Measurements from ENCODE around the gene PTPRN2. TPM values are rescaled to one million over a fixed set of nuclear protein-coding genes. Genes with fewer than 3 reads are reported as not detected.

Gene PTPRN2
- total and polyA plus RNA-seq, 2 donors (not counting 3 experiments of a cell fraction or from before 2014, with no cell fraction given), result 0.62 to 0.88 TPM

GRCh38 chr7:158096582-158096981 lies 491.0 kb downstream of the PTPRN2 start:
- no peaks in the 10 kb centered on the region for H3K36me3 ChIP-seq (ENCODE audit: control insufficient read depth in 2 of 2, extremely low read depth in 1 of 2, insufficient read depth in 2 of 2, low read length in 2 of 2)

More at GRCh38 chr7:158096582-158096981, 491.0 kb downstream of the PTPRN2 start:
- CTCF ChIA-PET, result no interaction called here
- Histone ChIP-seq H3K79me2 (ENCODE audit: control insufficient read depth, insufficient read depth, low read length) (no peaks in the 10 kb centered on the region), H3K9me3 (replicated peaks; ENCODE audit: control insufficient read depth, insufficient read depth, low read length) (peaks cover under 1% of the 10 kb centered on the region), H2AFZ (ENCODE audit: low read depth, low read length) (no peak overlapping the region), H3K4me3 (replicated peaks in 1 of 3; ENCODE audit: insufficient read depth in 1 of 3, low read depth in 1 of 3, low read length in 3 of 3) (no peak overlapping the region), H3K27me3 (ENCODE audit: control insufficient read depth in 2 of 2, insufficient read depth in 2 of 2, low read length in 2 of 2) (no peaks in the 10 kb centered on the region), H3K27ac (ENCODE audit: insufficient read depth, low read depth, low read length) (no peak overlapping the region), H3K9ac (replicated peaks; ENCODE audit: extremely low read depth, insufficient read depth, low read length) (no peak overlapping the region), H4K20me1 (replicated peaks; ENCODE audit: control insufficient read depth, extremely low read depth, insufficient read depth, low read length) (no peaks in the 10 kb centered on the region), H3K4me1 (ENCODE audit: control insufficient read depth, extremely low read depth, insufficient read depth, low read length) (no peaks in the 10 kb centered on the region), H3K4me2 (ENCODE audit: insufficient read depth, low read length) (no peak overlapping the region), H3K9me1 (replicated peaks; ENCODE audit: control insufficient read depth, extremely low read depth, insufficient read depth, low read length) (no peaks in the 10 kb centered on the region)
- TF ChIP-seq EZH2 (IDR thresholded peaks at IDR 0.05; ENCODE audit: borderline replicate concordance, low read depth, low read length, severe bottlenecking) (no peak), MAX (IDR thresholded peaks at IDR 0.05; ENCODE audit: insufficient read depth, insufficient read length) (no peak), CTCF (IDR thresholded peaks at IDR 0.05; ENCODE audit: extremely low read depth in 1 of 2, insufficient read depth in 1 of 2, low read depth in 1 of 2, low read length in 2 of 2) (no peak), POLR2A (IDR thresholded peaks at IDR 0.05; ENCODE audit: low read depth, low read length) (no peak), GATA2 (IDR thresholded peaks at IDR 0.05; ENCODE audit: insufficient read depth, insufficient read length, low read depth, low read length) (no peak), JUN (IDR thresholded peaks at IDR 0.05; ENCODE audit: borderline replicate concordance, insufficient read depth, insufficient read length, low read depth) (no peak), MYC (IDR thresholded peaks at IDR 0.05; ENCODE audit: low read depth, low read length) (no peak), FOS (IDR thresholded peaks at IDR 0.05; ENCODE audit: borderline replicate concordance, insufficient read depth, low read length) (no peak), POLR2AphosphoS5 (IDR thresholded peaks at IDR 0.05; ENCODE audit: insufficient read depth, low read depth, low read length) (no peak)
- BruUV-seq (replicated peaks), result no TSS peak
- intact Hi-C loops (cut with micrococcal nuclease), result no loop called here
- dilution Hi-C loops (cut with MboI; ENCODE audit: extremely low pct_ligation_motif_present, low sequenced_read_pairs), result no loop called here
- FAIRE-seq (no peak), DNase-seq (ENCODE audit: low read depth, low spot score) (no peak)
- POLR2A ChIA-PET, result no interaction called here

Data from endothelial cell of umbilical vein (primary cell).